Tibial artery (tissue), 4 donors: ENCODE data around the gene BRAF.

ENCODE experiments used
- DNase-seq, 2 donors: peaks; one replicate each; pipeline ENCODE4 v3.0.0-alpha.2; 2019
- H3K27ac ChIP-seq, 2 donors: fragments of 200-600 bp; sonication (generic) in 1 of 2; 1 replicate in 1 of 2; 2 replicates in 1 of 2; pipeline ENCODE4 v1.5.1; 2018 to 2019; ENCODE audit warnings: mild to moderate bottlenecking in 1 of 2
- H3K27me3 ChIP-seq, 2 donors: fragments of 200-600 bp; sonication (generic) in 1 of 2; one replicate each; pipeline versions ENCODE4 v1.5.1 to v1.6.0; 2016 to 2019
- H3K36me3 ChIP-seq, 3 donors: fragments of 200-600 bp; sonication (generic) in 2 of 3; one replicate each; pipeline ENCODE4 v1.5.1; 2016 to 2019; ENCODE audit warnings: mild to moderate bottlenecking in 2 of 3
- H3K4me1 ChIP-seq, 4 donors: fragments of 200-600 bp; sonication (generic) in 2 of 4; 1 replicate in 3 of 4; 2 replicates in 1 of 4; pipeline ENCODE4 v1.5.1; 2016 to 2019
- H3K4me3 ChIP-seq, 2 donors: fragments of 200-600 bp; sonication (generic) in 1 of 2; 1 replicate in 1 of 2; 2 replicates in 1 of 2; pipeline ENCODE4 v1.5.1; 2018 to 2019; ENCODE audit warnings: mild to moderate bottlenecking in 2 of 2
- H3K9me3 ChIP-seq, 3 donors: fragments of 200-600 bp; sonication (generic) in 1 of 3; one replicate each; pipeline ENCODE4 v1.5.1; 2016 to 2019
- CTCF ChIP-seq, 2 experiments: fragments of 200-600 bp in 1 of 2; fragments of 450-650 bp in 1 of 2; IDR thresholded peaks; one replicate each; pipeline ENCODE4 v1.5.1; 2017 to 2019; ENCODE audit warnings: antibody characterized with exemption in 2 of 2, mild to moderate bottlenecking in 1 of 2, moderate library complexity in 1 of 2
- intact Hi-C: fragments of 100-400 bp; cut with DNase I; formaldehyde crosslinking; loops from one replicate; pipeline ENCODE4 v1.15.0; 2023; ENCODE audit warnings: low total_unique reads

BRAF gene

DNA sequence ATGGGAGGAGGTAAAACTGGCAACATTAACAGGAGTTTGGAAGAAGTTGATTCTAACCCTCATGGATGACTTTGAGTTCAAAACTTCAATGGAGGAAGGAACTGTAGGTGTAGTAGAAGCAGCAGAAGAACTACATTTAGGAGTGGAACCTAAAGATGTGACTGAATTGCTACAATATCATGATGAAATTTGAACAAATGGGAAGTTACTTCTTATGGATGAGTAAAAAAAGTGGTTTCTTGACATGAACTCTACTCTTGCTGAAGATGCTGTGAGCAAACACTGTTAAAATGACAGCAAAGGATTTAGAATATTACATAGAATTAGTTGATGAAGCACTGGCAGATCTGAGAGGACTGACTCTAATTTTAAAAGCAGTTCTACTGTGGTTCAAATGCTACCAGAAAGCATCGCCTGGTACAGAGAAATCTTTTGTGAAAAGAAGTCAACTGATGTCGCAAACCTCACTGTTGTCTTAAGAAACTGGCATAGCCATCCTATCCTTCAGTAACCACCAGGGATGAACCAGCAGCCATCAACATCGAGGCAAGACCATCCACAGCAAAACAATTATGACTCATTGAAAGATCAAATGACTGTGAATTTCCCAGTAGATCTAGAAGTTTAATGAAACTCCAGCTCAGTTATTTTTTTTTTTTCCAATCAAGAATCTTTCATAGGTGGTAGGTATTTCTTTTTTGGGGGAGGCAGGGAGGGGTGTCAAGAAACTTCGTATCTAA is 20.8 kb downstream of the BRAF start:
- intact Hi-C loops = no loop called here
- TF ChIP-seq CTCF (IDR thresholded peaks at IDR 0.05) = no peak
- Histone ChIP-seq H3K36me3 (no peaks in the 10 kb centered on the region), H3K4me1 (peaks cover 0 to 7% (median 1%) of the 10 kb centered on the region in 4 donors), H3K27ac (no peak overlapping the region), H3K9me3 (no peaks in the 10 kb centered on the region), H3K27me3 (no peaks in the 10 kb centered on the region), H3K4me3 (no peak overlapping the region)
- DNase-seq = no peak

DNA sequence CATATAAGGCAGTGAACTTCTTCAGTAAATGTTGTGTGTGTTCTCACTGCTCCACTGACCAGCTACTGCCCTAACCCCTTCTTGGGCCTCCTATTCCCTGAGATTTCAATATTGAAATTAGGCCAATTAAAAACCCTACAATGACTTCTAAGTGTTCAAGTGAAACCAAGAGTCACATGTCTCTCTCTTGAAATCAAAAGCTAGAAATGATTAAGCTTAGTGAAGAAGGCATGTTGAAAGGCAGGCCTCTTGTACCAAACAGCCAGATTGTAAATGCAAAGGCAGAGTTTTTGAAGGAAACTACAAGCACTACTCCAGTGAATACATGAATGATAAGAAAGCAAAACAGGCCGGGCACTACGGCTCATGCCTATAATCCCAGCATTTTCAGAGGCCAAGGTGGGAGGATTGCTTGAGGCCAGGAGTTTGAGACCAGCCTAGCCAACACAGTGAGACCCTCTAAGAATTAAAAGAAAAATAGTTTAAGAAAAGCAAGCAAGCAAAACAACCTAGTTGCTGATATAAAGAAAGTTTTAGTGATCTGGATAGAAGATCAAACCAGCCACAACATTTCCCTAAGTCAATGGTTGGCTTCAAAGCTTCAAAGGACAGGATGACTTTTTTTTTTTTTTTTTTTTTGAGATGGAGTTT is 22.3 kb downstream of the BRAF start:
- H3K27ac ChIP-seq = no peak overlapping the region
- no peak for DNase-seq
- no peak overlapping the region for H3K4me3 ChIP-seq
- no peaks in the 10 kb centered on the region for H3K27me3 ChIP-seq
- no peaks in the 10 kb centered on the region for H3K36me3 ChIP-seq
- H3K9me3 ChIP-seq = no peaks in the 10 kb centered on the region
- no peak for TF ChIP-seq CTCF (IDR thresholded peaks at IDR 0.05)
- intact Hi-C loops = no loop called here
- peaks cover 0 to 19% (median 1%) of the 10 kb centered on the region in 4 donors for H3K4me1 ChIP-seq

GRCh38 chr7:140901941-140902302 is 22.8 kb downstream of the BRAF start:
- DNase-seq = no peak
- H3K4me1 ChIP-seq = peaks cover 0 to 19% (median 1%) of the 10 kb centered on the region in 4 donors
- intact Hi-C loops = no loop called here
- no peaks in the 10 kb centered on the region for H3K9me3 ChIP-seq
- H3K27ac ChIP-seq = no peak overlapping the region
- TF ChIP-seq CTCF (IDR thresholded peaks at IDR 0.05) = no peak
- H3K36me3 ChIP-seq = no peaks in the 10 kb centered on the region
- H3K27me3 ChIP-seq = no peaks in the 10 kb centered on the region
- H3K4me3 ChIP-seq = no peak overlapping the region

DNA sequence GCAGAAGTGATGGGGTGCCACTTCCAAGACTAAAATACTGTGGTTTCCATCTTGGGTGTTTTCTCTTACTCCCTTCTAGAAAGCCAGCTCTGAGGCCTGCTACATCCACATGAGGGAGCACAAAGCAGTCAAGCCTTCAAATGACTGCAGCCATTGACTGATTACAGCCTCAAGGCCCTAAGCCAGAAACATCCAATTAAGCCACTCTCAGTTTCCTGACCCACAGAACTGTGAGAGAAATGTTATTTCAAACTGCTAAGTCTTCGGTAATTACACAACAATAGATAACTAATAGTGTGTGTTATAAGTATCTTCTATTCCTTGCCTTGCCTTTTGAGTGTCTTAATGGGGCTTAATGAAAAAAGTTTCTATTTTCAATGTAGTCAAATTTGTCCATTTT is 24.8 kb downstream of the BRAF start:
- TF ChIP-seq CTCF (IDR thresholded peaks at IDR 0.05) = no peak
- intact Hi-C loops = loop anchor here (10.0 kb wide), 1 partner anchor 525 kb away; no protein-coding TSS in a partner anchor
- DNase-seq = no peak

DNA sequence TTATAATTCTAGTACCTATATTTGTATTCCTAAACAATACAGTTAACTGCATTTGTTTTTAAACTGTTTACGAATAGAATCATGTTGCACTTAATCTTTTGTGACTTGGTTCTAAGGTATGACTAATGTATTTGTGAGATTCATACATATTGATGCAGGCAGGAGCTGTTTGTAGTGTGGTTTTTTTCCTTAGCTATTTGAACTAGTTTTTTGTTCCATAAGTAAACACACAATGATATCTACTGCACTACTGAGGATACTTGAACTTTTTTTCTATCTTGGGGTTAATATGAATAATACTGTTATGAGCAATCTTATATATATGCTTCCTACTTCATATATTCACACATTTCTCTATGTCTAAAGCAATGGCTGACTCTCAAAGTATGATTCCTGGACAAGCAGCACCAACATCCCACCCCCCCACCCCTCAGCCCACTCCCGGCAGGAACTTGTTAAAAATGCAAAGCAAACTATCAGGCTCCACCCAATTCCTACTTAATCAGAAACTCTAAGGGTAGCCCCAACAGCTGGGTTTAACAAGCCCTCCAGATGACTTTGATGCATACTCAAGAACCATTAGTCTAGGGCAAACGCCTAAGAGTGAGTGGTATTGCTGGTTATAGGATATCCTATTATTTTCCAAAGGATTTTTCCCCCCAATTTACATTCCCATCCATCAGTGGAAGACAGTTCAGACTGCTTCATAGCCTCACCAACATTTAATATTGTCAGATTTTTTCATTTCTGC is 25.8 kb downstream of the BRAF start:
- no peak overlapping the region for H3K27ac ChIP-seq
- intact Hi-C loops = loop anchor here (10.0 kb wide), 1 partner anchor 526 kb away; no protein-coding TSS in a partner anchor
- TF ChIP-seq CTCF (IDR thresholded peaks at IDR 0.05) = no peak
- H3K36me3 ChIP-seq = peaks cover 0 to 6% (median 0%) of the 10 kb centered on the region in 3 donors
- peaks cover 0 to 19% (median 1%) of the 10 kb centered on the region in 4 donors for H3K4me1 ChIP-seq
- no peaks in the 10 kb centered on the region for H3K27me3 ChIP-seq
- no peak for DNase-seq
- no peaks in the 10 kb centered on the region for H3K9me3 ChIP-seq
- no peak overlapping the region for H3K4me3 ChIP-seq

More for the DNA sequence above, 24.8 kb downstream of the BRAF start:
- Histone ChIP-seq H3K4me1 (peaks cover 0 to 19% (median 1%) of the 10 kb centered on the region in 4 donors), H3K9me3 (no peaks in the 10 kb centered on the region), H3K4me3 (no peak overlapping the region), H3K27me3 (no peaks in the 10 kb centered on the region), H3K36me3 (peaks cover 0 to 6% (median 0%) of the 10 kb centered on the region in 3 donors), H3K27ac (no peak overlapping the region)
